ENCODE results near the gene IGSF21.
"Not testable (repeated sequence)": the region's sequence is repeated elsewhere in the genome, so short reads cannot be mapped to it uniquely, and the experiment has no call there.

The IGSF21 gene

GRCh38 chr1:18157352-18157751 is 49.8 kb downstream of the IGSF21 start:
- no peak for TF ChIP-seq CTCF (IDR thresholded peaks at IDR 0.05; ENCODE audit: low read depth, low read length)
- DNase-seq (ENCODE audit: low read depth in 2 of 2): no peak
- H3K4me3 ChIP-seq (replicated peaks in 1 of 2; ENCODE audit: low read depth in 2 of 2, low read length in 2 of 2): no peak overlapping the region

- no peak for DNase-seq (ENCODE audit: low read depth in 2 of 2)
- TF ChIP-seq CTCF (IDR thresholded peaks at IDR 0.05; ENCODE audit: low read depth, low read length): no peak
- H3K4me3 ChIP-seq (replicated peaks in 1 of 2; ENCODE audit: low read depth in 2 of 2, low read length in 2 of 2): no peak overlapping the region
Measured at GRCh38 chr1:18157968-18158367, 50.4 kb downstream of the IGSF21 start.

GRCh38 chr1:18158714-18159113 is 51.1 kb downstream of the IGSF21 start:
- TF ChIP-seq CTCF (IDR thresholded peaks at IDR 0.05; ENCODE audit: low read depth, low read length): no peak
- no peak for DNase-seq (ENCODE audit: low read depth in 2 of 2)
- no peak overlapping the region for H3K4me3 ChIP-seq (replicated peaks in 1 of 2; ENCODE audit: low read depth in 2 of 2, low read length in 2 of 2)

GRCh38 chr1:18160290-18160942 is 52.8 kb downstream of the IGSF21 start:
- DNase-seq (ENCODE audit: low read depth in 2 of 2): no peak
- no peak overlapping the region for H3K4me3 ChIP-seq (replicated peaks in 1 of 2; ENCODE audit: low read depth in 2 of 2, low read length in 2 of 2)
- no peak for TF ChIP-seq CTCF (IDR thresholded peaks at IDR 0.05; ENCODE audit: low read depth, low read length)

- no peak overlapping the region for H3K4me3 ChIP-seq (replicated peaks in 1 of 2; ENCODE audit: low read depth in 2 of 2, low read length in 2 of 2)
- DNase-seq (ENCODE audit: low read depth in 2 of 2): no peak
- TF ChIP-seq CTCF (IDR thresholded peaks at IDR 0.05; ENCODE audit: low read depth, low read length): no peak
Measured at GRCh38 chr1:18161690-18162089, 54.1 kb downstream of the IGSF21 start.

- not testable (repeated sequence) for DNase-seq (ENCODE audit: low read depth in 2 of 2)
Measured at GRCh38 chr1:18165640-18166039, 58.0 kb downstream of the IGSF21 start.

GRCh38 chr1:18166341-18166740 is 58.7 kb downstream of the IGSF21 start:
- no peak for DNase-seq (ENCODE audit: low read depth in 2 of 2)
- no peak for TF ChIP-seq CTCF (IDR thresholded peaks at IDR 0.05; ENCODE audit: low read depth, low read length)
- H3K4me3 ChIP-seq (replicated peaks in 1 of 2; ENCODE audit: low read depth in 2 of 2, low read length in 2 of 2): no peak overlapping the region

More at GRCh38 chr1:18165640-18166039, 58.0 kb downstream of the IGSF21 start:
- H3K4me3 ChIP-seq (replicated peaks in 1 of 2; ENCODE audit: low read depth in 2 of 2, low read length in 2 of 2): not testable (repeated sequence)

Data from cardiac fibroblast (primary cell).